B cell (primary cell): ENCODE data around the gene PRRT3. TPM values are rescaled to one million over a fixed set of nuclear protein-coding genes. Genes with fewer than 3 reads are reported as not detected.

ENCODE experiments used
- ATAC-seq: fragments of 200-7000 bp; cut with Tn5 transposase; one replicate; pipeline ENCODE4 v1.10.0; 2021; ENCODE audit warnings: low read depth, mild to moderate bottlenecking, moderate number of reproducible peaks, moderate library complexity
- CTCF ChIA-PET: fragments of 350-600 bp; sonication (Branson Sonifier 250); formaldehyde crosslinking; loops from one replicate; lab custom pipeline; 2021; ENCODE audit warnings: antibody characterized with exemption, inconsistent platforms; lab: Charles Lee
- POLR2A ChIA-PET: fragments of 350-600 bp; sonication (Branson Sonifier 250); formaldehyde crosslinking; loops from one replicate; lab custom pipeline; 2021; ENCODE audit warnings: antibody characterized with exemption; lab: Charles Lee
- DNase-seq: peaks from one replicate; pipeline ENCODE4 v3.0.0; 2013
- H2AFZ ChIP-seq: 2 replicates; pipeline ENCODE4 v1.6.1; 2012; ENCODE audit warnings: mild to moderate bottlenecking, low read depth, low read length; ENCODE audit not compliant: insufficient read depth, poor library complexity, severe bottlenecking
- H3K27ac ChIP-seq, 2 donors: 1 replicate in 1 of 2; 2 replicates in 1 of 2; pipeline ENCODE4 v1.5.1; 2012 to 2013; ENCODE audit warnings: low read length in 2 of 2, mild to moderate bottlenecking in 2 of 2, moderate library complexity in 1 of 2
- H3K27me3 ChIP-seq, 4 experiments: fragments of 200-600 bp in 1 of 4; sonication (generic) in 1 of 4; replicated peaks in 1 of 4; 1 replicate in 2 of 4; 2 replicates in 2 of 4; pipeline versions ENCODE4 v1.6.1 to v1.7.0; 2013 to 2016; ENCODE audit warnings: low read length in 3 of 4, mild to moderate bottlenecking in 2 of 4, mixed read lengths in 1 of 4, moderate library complexity in 1 of 4; ENCODE audit not compliant: insufficient read depth in 4 of 4, control insufficient read depth in 3 of 4; ENCODE audit errors: control extremely low read depth in 1 of 4
- H3K36me3 ChIP-seq, 2 experiments: replicated peaks in 1 of 2; 1 replicate in 1 of 2; 2 replicates in 1 of 2; pipeline versions ENCODE4 v1.6.1 to v1.7.1; 2013; ENCODE audit warnings: low read length in 1 of 2; ENCODE audit not compliant: insufficient read depth in 2 of 2, control insufficient read depth in 1 of 2; ENCODE audit errors: control extremely low read depth in 1 of 2, extremely low read depth in 1 of 2
- H3K4me1 ChIP-seq, 2 donors: fragments of 200-600 bp in 1 of 2; sonication (generic) in 1 of 2; 1 replicate in 1 of 2; 2 replicates in 1 of 2; pipeline versions ENCODE4 v1.5.1 to v1.6.1; 2013 to 2017; ENCODE audit warnings: low read length in 2 of 2; ENCODE audit not compliant: control insufficient read depth in 2 of 2, insufficient read depth in 2 of 2
- H3K4me2 ChIP-seq: replicated peaks from 2 replicates; pipeline ENCODE3; 2012; ENCODE audit warnings: mild to moderate bottlenecking, low read depth, low read length; ENCODE audit not compliant: poor library complexity, severe bottlenecking
- H3K4me3 ChIP-seq, 5 experiments: fragments of 200-600 bp in 1 of 5; sonication (generic) in 1 of 5; 1 replicate in 3 of 5; 2 replicates in 2 of 5; pipeline versions ENCODE4 v1.5.1 to v1.7.0; 2011 to 2016; ENCODE audit warnings: low read length in 4 of 5, mild to moderate bottlenecking in 4 of 5, low read depth in 2 of 5, control low read depth in 1 of 5, moderate library complexity in 1 of 5; ENCODE audit not compliant: insufficient read depth in 1 of 5; ENCODE audit errors: control extremely low read depth in 1 of 5, extremely low read depth in 1 of 5
- H3K79me2 ChIP-seq: fragments of 200-600 bp; sonication (generic); one replicate; pipeline ENCODE4 v1.6.0; 2016; ENCODE audit warnings: low read length; ENCODE audit not compliant: control insufficient read depth, insufficient read depth
- H3K9ac ChIP-seq: fragments of 200-600 bp; sonication (generic); 2 replicates; pipeline ENCODE4 v1.6.1; 2017; ENCODE audit warnings: mild to moderate bottlenecking, low read length, moderate library complexity
- H3K9me3 ChIP-seq, 3 donors: one replicate each; pipeline versions ENCODE4 v1.6.1 to v1.7.1; 2013; ENCODE audit warnings: low read length in 2 of 3; ENCODE audit not compliant: control insufficient read depth in 2 of 3, insufficient read depth in 1 of 3; ENCODE audit errors: control extremely low read depth in 1 of 3
- H4K20me1 ChIP-seq: 2 replicates; pipeline ENCODE4 v1.6.0; 2012; ENCODE audit warnings: mild to moderate bottlenecking, low read length; ENCODE audit not compliant: insufficient read depth, control insufficient read depth, poor library complexity, severe bottlenecking
- H3K27ac Mint-ChIP-seq: one replicate; pipeline ENCODE4 v1.8.0; 2021; ENCODE audit warnings: mixed read lengths
- H3K27me3 Mint-ChIP-seq: one replicate; pipeline ENCODE4 v1.8.0; 2021; ENCODE audit warnings: mixed read lengths
- H3K4me1 Mint-ChIP-seq: one replicate; pipeline ENCODE4 v1.8.0; 2021; ENCODE audit warnings: mixed read lengths
- H3K4me3 Mint-ChIP-seq: one replicate; pipeline ENCODE4 v1.8.0; 2021; ENCODE audit warnings: mixed read lengths
- H3K9me3 Mint-ChIP-seq: one replicate; pipeline ENCODE4 v1.8.0; 2022; ENCODE audit warnings: mixed read lengths; ENCODE audit not compliant: insufficient read depth
- CTCF ChIP-seq: fragments of 200-600 bp; IDR thresholded peaks from one replicate; pipeline ENCODE4 v1.8.0; 2022; ENCODE audit warnings: antibody characterized with exemption, mild to moderate bottlenecking
- EZH2 ChIP-seq: IDR thresholded peaks from 2 replicates; pipeline ENCODE4 v1.6.1; 2012; ENCODE audit warnings: borderline replicate concordance, low read depth, mild to moderate bottlenecking, moderate library complexity, low read length; ENCODE audit not compliant: insufficient read depth, poor library complexity, severe bottlenecking
- WGBS: methylation state at CpG from one replicate; pipeline ENCODE4 v1.1.5; 2013; ENCODE audit warnings: missing lambda C conversion rate; ENCODE audit not compliant: insufficient coverage; 5-methylcytosine and 5-hydroxymethylcytosine counted together
- intact Hi-C: fragments of 100-400 bp; cut with micrococcal nuclease; formaldehyde crosslinking; loops from one replicate; pipeline ENCODE4 v1.10.0; 2022
- polyA plus RNA-seq: library from polyadenylated mRNA; depleted of rRNA; stranded (reverse); fragments of >200 nt; gene quantifications from 2 replicates; pipeline ENCODE4 v1.2.3, GENCODE V29; 2012
- total RNA-seq, 2 donors: library from RNA; stranded (reverse); fragments of 120-200 nt in 1 of 2; gene quantifications; 1 replicate in 1 of 2; 2 replicates in 1 of 2; pipeline versions ENCODE4 v1.2.3 to v1.2.4, GENCODE V29; 2013 to 2022

PRRT3 gene
- total and polyA plus RNA-seq, 2 donors (not counting 1 experiment from before 2014, with no cell fraction given), result 1.7 to 3.9 TPM

- ATAC-seq (no peak), DNase-seq (no peak)
- ChIA-PET CTCF (interaction anchor here (1.0 to 6.0 kb wide), 5 partner anchors 8 to 387 kb away, joined by 3 to 47 read pairs (median 14); partner anchors contain the start of genes PRRT3 and SEC13), POLR2A (interaction anchor here (0.6 to 1.9 kb wide), 7 partner anchors 12 to 538 kb away, joined by 3 to 11 read pairs (median 4); partner anchors contain the start of gene ARPC4)
- H3K27me3 Mint-ChIP-seq, result no peaks in the 10 kb centered on the region
- Histone ChIP-seq H3K4me1 (peaks cover 22 to 26% of the 10 kb centered on the region in 2 donors), H3K79me2 (peaks cover 27% of the 10 kb centered on the region), H3K36me3 (peaks cover 0 to 26% of the 10 kb centered on the region in 2 experiments), H4K20me1 (no peaks in the 10 kb centered on the region), H3K27me3 (no peaks in the 10 kb centered on the region), H3K27ac (peak overlapping the region; percentile 82 to 94), H3K4me2 (peak overlapping the region; percentile 92), H2AFZ (peak overlapping the region; percentile 95), H3K9ac (peak overlapping the region; percentile 92), H3K9me3 (no peaks in the 10 kb centered on the region), H3K4me3 (peak overlapping the region; percentile 50 to 95 (median 59))
- peak overlapping the region; percentile 98 for H3K27ac Mint-ChIP-seq
- H3K4me1 Mint-ChIP-seq, result peaks cover 39% of the 10 kb centered on the region
- H3K9me3 Mint-ChIP-seq, result no peaks in the 10 kb centered on the region
- TF ChIP-seq EZH2 (no peak), CTCF (peak; percentile 12)
- peak overlapping the region; percentile 94 for H3K4me3 Mint-ChIP-seq
- 12% methylated on average over 10 of the region's 11 CpGs for WGBS
- intact Hi-C loops, result loop anchor here (5.0 kb wide), 5 partner anchors 92 to 432 kb away; partner anchors contain the start of genes BRPF1, RPUSD3, TATDN2 and VHL
Observed at GRCh38 chr3:9934235-9934621, 18.0 kb downstream of the PRRT3 start.
